Smooth muscle cell (in vitro differentiated cells): Measurements from ENCODE around the gene LGR4. TPM values are rescaled to one million over a fixed set of nuclear protein-coding genes. Genes with fewer than 3 reads are reported as not detected.

Experiments used
- DNase-seq: peaks from one replicate; lab custom pipeline; 2025; ENCODE audit not compliant: unreplicated experiment; lab: John Stamatoyannopoulos, UW
- H2AFZ ChIP-seq: fragments of 200-600 bp; sonication (generic); 2 replicates; pipeline ENCODE4 v1.6.0; 2016; ENCODE audit warnings: antibody characterized with exemption, low read depth, mild to moderate bottlenecking
- H3F3A ChIP-seq: fragments of 200-600 bp; sonication (generic); 2 replicates; pipeline ENCODE4 v1.6.0; 2017; ENCODE audit warnings: antibody characterized with exemption, low read depth
- H3K27ac ChIP-seq: fragments of 200-600 bp; sonication (generic); 2 replicates; pipeline ENCODE4 v1.5.1; 2016; ENCODE audit warnings: low read depth, mild to moderate bottlenecking
- H3K27me3 ChIP-seq: fragments of 200-600 bp; sonication (generic); 2 replicates; pipeline ENCODE4 v1.6.1; 2016; ENCODE audit warnings: low read depth, mild to moderate bottlenecking
- H3K36me3 ChIP-seq: fragments of 200-600 bp; sonication (generic); 2 replicates; pipeline ENCODE4 v1.5.1; 2016; ENCODE audit warnings: low read depth
- H3K4me1 ChIP-seq: fragments of 200-600 bp; sonication (generic); 2 replicates; pipeline ENCODE4 v1.5.1; 2016; ENCODE audit warnings: low read depth
- H3K4me2 ChIP-seq: fragments of 200-600 bp; sonication (generic); 2 replicates; pipeline ENCODE4 v1.6.0; 2016; ENCODE audit warnings: mild to moderate bottlenecking
- H3K4me3 ChIP-seq: fragments of 200-600 bp; sonication (generic); 2 replicates; pipeline ENCODE4 v1.5.1; 2016; ENCODE audit warnings: mild to moderate bottlenecking
- H3K79me2 ChIP-seq: fragments of 200-600 bp; sonication (generic); 2 replicates; pipeline ENCODE4 v1.6.0; 2016; ENCODE audit warnings: low read depth, mild to moderate bottlenecking
- H3K9ac ChIP-seq: fragments of 200-600 bp; sonication (generic); 2 replicates; pipeline ENCODE4 v1.6.0; 2016; ENCODE audit warnings: low read depth
- H3K9me3 ChIP-seq: fragments of 200-600 bp; sonication (generic); replicated peaks from 2 replicates; pipeline ENCODE4 v1.5.1; 2016; ENCODE audit warnings: low read depth
- H4K20me1 ChIP-seq: fragments of 200-600 bp; sonication (generic); 2 replicates; pipeline ENCODE4 v1.6.0; 2016; ENCODE audit warnings: low read depth
- CTCF ChIP-seq: fragments of 200-600 bp; sonication (generic); IDR thresholded peaks from 2 replicates; pipeline ENCODE4 v1.5.1; 2017; ENCODE audit warnings: borderline replicate concordance, mild to moderate bottlenecking, antibody characterized with exemption; ENCODE audit not compliant: insufficient read depth, poor library complexity, severe bottlenecking
- WGBS: methylation state at CpG from one replicate; pipeline ENCODE4 v1.1.7; 2016; ENCODE audit warnings: low lambda C conversion rate; 5-methylcytosine and 5-hydroxymethylcytosine counted together
- microRNA-seq: library from miRNA; unstranded; fragments of <30 nt; microRNA quantifications from one replicate; pipeline ENCODE4, GENCODE V29; 2016; ENCODE audit warnings: borderline number of aligned reads
- polyA plus RNA-seq: library from polyadenylated mRNA; unstranded; fragments of >200 nt; fragmentation: Nextera tagmentation; extraction: Ambion mirVana; gene quantifications from 2 replicates; pipeline ENCODE4 v1.2.1, GENCODE V29; 2016
- small RNA-seq: library from RNA; depleted of rRNA; stranded (forward); fragments of <200 nt; gene quantifications from one replicate; pipeline ENCODE3, GENCODE V24; 2014
- total RNA-seq: library from RNA; depleted of rRNA; stranded (reverse); fragments of >200 nt; gene quantifications from 2 replicates; pipeline ENCODE4 v1.2.3, GENCODE V29; 2014

LGR4 gene
- total and polyA plus RNA-seq, 2 experiments from 2014 or later = 21.4 to 96.5 TPM

- no peaks in the 10 kb centered on the region for H3K36me3 ChIP-seq
- no peaks in the 10 kb centered on the region for H4K20me1 ChIP-seq
- no peak overlapping the region for H2AFZ ChIP-seq
- H3K27me3 ChIP-seq = no peaks in the 10 kb centered on the region
- peak overlapping the region; percentile 28 for H3K4me2 ChIP-seq
- DNase-seq = no peak
- peaks cover 4% of the 10 kb centered on the region for H3K4me1 ChIP-seq
- H3K79me2 ChIP-seq = no peaks in the 10 kb centered on the region
- no peaks in the 10 kb centered on the region for H3K9me3 ChIP-seq
- TF ChIP-seq CTCF = no peak
- H3K27ac ChIP-seq = peak overlapping the region; percentile 82
- 9% methylated on average over 2 of the region's 2 CpGs for WGBS
- peak overlapping the region; percentile 55 for H3K9ac ChIP-seq
- no peak overlapping the region for H3K4me3 ChIP-seq
- no peaks in the 10 kb centered on the region for H3F3A ChIP-seq
These were observed 153.5 kb downstream of the LGR4 start for GRCh38 chr11:27319072-27319471.

- WGBS = 11% methylated on average over 2 of the region's 2 CpGs
- peak overlapping the region; percentile 82 for H3K27ac ChIP-seq
- H3K36me3 ChIP-seq = no peaks in the 10 kb centered on the region
- H3K4me1 ChIP-seq = peaks cover 4% of the 10 kb centered on the region
- H3K27me3 ChIP-seq = no peaks in the 10 kb centered on the region
- H3K4me3 ChIP-seq = no peak overlapping the region
- no peak for DNase-seq
- no peaks in the 10 kb centered on the region for H3F3A ChIP-seq
- H3K79me2 ChIP-seq = no peaks in the 10 kb centered on the region
- H2AFZ ChIP-seq = no peak overlapping the region
- TF ChIP-seq CTCF = no peak
- no peak overlapping the region for H3K4me2 ChIP-seq
- H3K9me3 ChIP-seq = no peaks in the 10 kb centered on the region
- peak overlapping the region; percentile 55 for H3K9ac ChIP-seq
- H4K20me1 ChIP-seq = no peaks in the 10 kb centered on the region
These were observed 154.8 kb downstream of the LGR4 start for GRCh38 chr11:27317751-27318150.

Small RNA genes lying within 50 kb of the gene (microRNA-seq; reads per million reads assigned to microRNA genes)
- gene MIR8087 = not detected

Small RNA genes lying within 50 kb of the gene (small RNA-seq; reads per million reads assigned to genes)
- gene AC100771.1 = not detected
- not detected for gene MIR8087
- gene RNA5SP339 = not detected

Other genes starting within 250 kb of the LGR4 start
- gene CCDC34, start 109.6 kb downstream of the LGR4 start, total RNA-seq = 8.0 and 9.3 TPM in 2 replicates
- 6.7 and 8.2 TPM in 2 replicates for gene CCDC34, start 109.6 kb downstream of the LGR4 start, polyA plus RNA-seq
- 30.8 and 45.1 TPM in 2 replicates for gene LIN7C, start 34.0 kb upstream of the LGR4 start, total RNA-seq
- 11.3 and 12.1 TPM in 2 replicates for gene LIN7C, start 34.0 kb upstream of the LGR4 start, polyA plus RNA-seq
- 8.2 and 8.3 TPM in 2 replicates for gene BDNF, start 227.7 kb upstream of the LGR4 start, total RNA-seq
- 5.6 and 7.3 TPM in 2 replicates for gene BDNF, start 227.7 kb upstream of the LGR4 start, polyA plus RNA-seq